Skeletal muscle satellite cell (primary cell): Measurements from ENCODE around the gene LRRC72.
"Not testable (repeated sequence)": the region's sequence is repeated elsewhere in the genome, so short reads cannot be mapped to it uniquely, and the experiment has no call there.

Experiments
- H3K27me3 ChIP-seq: 2 replicates; pipeline ENCODE4 v1.7.0; 2013; ENCODE audit warnings: low read length; ENCODE audit not compliant: control insufficient read depth, insufficient read depth
- H3K36me3 ChIP-seq: 2 replicates; pipeline ENCODE4 v1.7.0; 2013; ENCODE audit warnings: mild to moderate bottlenecking, control low read depth, low read length; ENCODE audit not compliant: insufficient read depth
- H3K4me1 ChIP-seq: 2 replicates; pipeline ENCODE4 v1.7.0; 2013; ENCODE audit warnings: low read length; ENCODE audit not compliant: control insufficient read depth, insufficient read depth
- H3K4me2 ChIP-seq: 2 replicates; pipeline ENCODE4 v1.7.0; 2013; ENCODE audit warnings: mild to moderate bottlenecking, low read length
- H3K4me3 ChIP-seq: 2 replicates; pipeline ENCODE4 v1.7.0; 2013; ENCODE audit warnings: low read length
- H3K9ac ChIP-seq: 2 replicates; pipeline ENCODE4 v1.7.0; 2013; ENCODE audit warnings: mild to moderate bottlenecking, low read depth, low read length, moderate library complexity
- H3K9me3 ChIP-seq: replicated peaks from 2 replicates; pipeline ENCODE4 v1.7.0; 2013; ENCODE audit warnings: mild to moderate bottlenecking, control low read depth, low read length

LRRC72 gene

DNA sequence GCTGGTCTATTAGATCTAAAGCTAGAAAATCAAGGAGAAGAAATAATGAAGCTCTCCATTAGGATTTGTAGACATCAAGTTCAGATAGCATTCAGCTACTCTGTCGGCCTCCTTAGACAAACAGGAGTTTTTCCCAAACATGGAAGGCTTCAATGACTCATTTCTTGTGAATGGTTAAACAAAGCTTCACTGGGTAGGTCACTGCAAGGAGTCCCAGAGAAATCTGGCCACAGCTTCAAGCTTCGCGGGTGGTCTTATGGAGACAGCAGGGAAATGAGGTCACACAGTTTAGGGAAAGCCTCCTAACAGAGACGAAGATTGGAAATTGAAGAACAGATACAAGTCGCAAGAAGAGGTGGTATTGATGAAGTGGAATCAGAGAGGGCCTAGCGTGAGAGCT is 22.6 kb upstream of the LRRC72 start:
- Histone ChIP-seq H3K9me3 (no peaks in the 10 kb centered on the region), H3K4me3 (no peak overlapping the region), H3K9ac (no peak overlapping the region), H3K4me2 (no peak overlapping the region), H3K4me1 (no peaks in the 10 kb centered on the region), H3K27me3 (no peaks in the 10 kb centered on the region), H3K36me3 (no peaks in the 10 kb centered on the region)

GRCh38 chr7:16506422-16506821 is 20.2 kb upstream of the LRRC72 start:
- H3K4me3 ChIP-seq, H3K9me3 ChIP-seq, H3K36me3 ChIP-seq, H3K27me3 ChIP-seq, H3K4me1 ChIP-seq, H3K4me2 ChIP-seq, H3K9ac ChIP-seq: not testable (repeated sequence)

DNA sequence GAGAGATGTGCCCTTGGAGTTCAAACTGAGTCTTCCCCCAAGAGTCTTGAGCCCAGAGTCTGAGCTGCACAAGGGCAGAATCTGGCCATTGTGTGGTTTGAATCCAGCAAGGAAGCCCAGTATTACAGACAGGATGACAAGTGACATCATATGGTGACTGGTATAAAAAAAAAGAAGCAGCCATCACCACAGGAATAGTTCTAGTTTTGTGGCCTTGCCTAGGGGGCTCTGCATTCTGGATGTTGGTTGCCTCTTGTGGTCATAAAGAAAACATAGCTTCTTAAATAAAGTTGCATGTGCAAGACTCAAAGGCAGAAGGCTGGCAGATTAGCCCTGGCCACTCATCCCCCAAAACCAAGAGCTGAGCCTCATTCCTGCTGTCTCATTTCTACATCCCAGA is 16.8 kb upstream of the LRRC72 start:
- H3K4me2 ChIP-seq = no peak overlapping the region
- H3K36me3 ChIP-seq = no peaks in the 10 kb centered on the region
- no peaks in the 10 kb centered on the region for H3K4me1 ChIP-seq
- no peaks in the 10 kb centered on the region for H3K27me3 ChIP-seq
- H3K4me3 ChIP-seq = no peak overlapping the region
- no peaks in the 10 kb centered on the region for H3K9me3 ChIP-seq
- no peak overlapping the region for H3K9ac ChIP-seq

GRCh38 chr7:16511314-16511713 is 15.3 kb upstream of the LRRC72 start:
- Histone ChIP-seq H3K4me1 (no peaks in the 10 kb centered on the region), H3K36me3 (no peaks in the 10 kb centered on the region), H3K9ac (no peak overlapping the region), H3K4me2 (no peak overlapping the region), H3K9me3 (no peaks in the 10 kb centered on the region), H3K4me3 (no peak overlapping the region), H3K27me3 (no peaks in the 10 kb centered on the region)

DNA sequence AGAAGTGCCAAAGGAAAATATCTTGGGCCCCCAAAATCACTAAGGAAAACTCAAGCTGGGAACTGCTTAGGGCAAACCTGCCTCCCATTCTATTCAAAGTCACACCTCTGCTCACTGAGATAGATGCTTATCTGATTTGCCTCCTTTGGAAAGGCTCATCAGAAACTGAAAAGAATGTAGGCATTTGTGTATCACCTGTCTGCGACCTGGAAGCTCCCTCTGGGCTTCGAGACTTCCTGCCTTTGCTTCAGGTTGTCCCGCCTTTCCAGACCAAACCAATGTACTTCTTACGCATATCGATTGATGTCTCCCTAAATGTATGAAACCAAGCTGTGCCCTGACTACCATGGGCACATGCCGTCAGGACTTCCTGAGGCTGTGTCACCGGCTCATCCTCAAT is 14.5 kb upstream of the LRRC72 start:
- Histone ChIP-seq H3K4me1 (no peaks in the 10 kb centered on the region), H3K9ac (no peak overlapping the region), H3K36me3 (no peaks in the 10 kb centered on the region), H3K4me2 (no peak overlapping the region), H3K4me3 (no peak overlapping the region), H3K9me3 (no peaks in the 10 kb centered on the region), H3K27me3 (no peaks in the 10 kb centered on the region)

GRCh38 chr7:16514271-16514670 is 12.4 kb upstream of the LRRC72 start:
- no peak overlapping the region for H3K9ac ChIP-seq
- no peaks in the 10 kb centered on the region for H3K36me3 ChIP-seq
- H3K4me1 ChIP-seq = no peaks in the 10 kb centered on the region
- no peaks in the 10 kb centered on the region for H3K9me3 ChIP-seq
- no peak overlapping the region for H3K4me3 ChIP-seq
- H3K4me2 ChIP-seq = no peak overlapping the region
- H3K27me3 ChIP-seq = no peaks in the 10 kb centered on the region

GRCh38 chr7:16514729-16515128 is 11.9 kb upstream of the LRRC72 start:
- Histone ChIP-seq H3K9me3 (no peaks in the 10 kb centered on the region), H3K27me3 (no peaks in the 10 kb centered on the region), H3K4me3 (no peak overlapping the region), H3K36me3 (no peaks in the 10 kb centered on the region), H3K4me1 (no peaks in the 10 kb centered on the region), H3K9ac (no peak overlapping the region), H3K4me2 (no peak overlapping the region)

DNA sequence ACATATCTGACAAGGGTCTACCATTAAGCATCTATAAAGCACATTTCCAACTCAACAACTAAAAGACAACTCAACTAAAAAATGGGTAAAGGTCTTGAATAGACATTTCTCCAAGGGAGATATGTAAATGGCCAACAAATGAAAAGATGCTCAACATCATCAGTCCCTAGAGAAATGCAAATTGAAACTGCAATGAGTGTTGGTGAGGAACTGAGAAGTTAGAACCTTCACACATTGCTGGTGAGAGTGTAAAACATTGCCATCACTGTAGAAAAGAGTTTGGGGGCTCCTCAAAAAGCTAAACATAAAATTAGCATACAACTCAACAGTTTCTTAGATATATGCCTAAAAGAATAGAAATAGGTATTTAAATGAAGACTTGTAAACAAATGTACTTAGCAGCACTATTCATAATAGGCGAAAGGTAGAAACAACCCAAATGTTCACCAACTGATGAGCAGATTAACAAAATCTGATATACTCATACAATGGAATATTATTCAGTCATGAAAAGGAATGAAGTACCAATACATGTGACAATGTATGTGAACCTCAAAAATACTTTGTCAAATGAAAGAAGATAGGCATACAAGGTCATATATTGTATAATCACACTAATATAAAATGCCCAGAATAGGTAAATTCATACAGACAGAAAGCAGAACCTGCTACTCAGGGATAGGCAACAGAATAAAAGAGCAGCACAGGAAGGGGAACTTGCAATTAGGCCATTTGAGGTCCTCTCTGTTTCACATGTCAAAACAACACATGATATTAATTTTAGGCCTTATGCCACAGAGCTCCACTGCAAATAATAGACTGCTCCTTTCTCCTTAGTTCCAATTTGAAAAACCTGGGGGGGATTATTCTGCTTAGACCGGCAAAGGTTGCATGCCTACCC is 10.6 kb upstream of the LRRC72 start:
- Histone ChIP-seq H3K36me3 (no peaks in the 10 kb centered on the region), H3K4me3 (no peak overlapping the region), H3K9me3 (no peaks in the 10 kb centered on the region), H3K27me3 (no peaks in the 10 kb centered on the region), H3K4me1 (no peaks in the 10 kb centered on the region), H3K4me2 (no peak overlapping the region), H3K9ac (no peak overlapping the region)

- not testable (repeated sequence) for H3K9ac ChIP-seq, H3K4me2 ChIP-seq, H3K4me1 ChIP-seq, H3K27me3 ChIP-seq, H3K9me3 ChIP-seq, H3K4me3 ChIP-seq, H3K36me3 ChIP-seq
Measured at GRCh38 chr7:16519985-16520384, 6.6 kb upstream of the LRRC72 start.

DNA sequence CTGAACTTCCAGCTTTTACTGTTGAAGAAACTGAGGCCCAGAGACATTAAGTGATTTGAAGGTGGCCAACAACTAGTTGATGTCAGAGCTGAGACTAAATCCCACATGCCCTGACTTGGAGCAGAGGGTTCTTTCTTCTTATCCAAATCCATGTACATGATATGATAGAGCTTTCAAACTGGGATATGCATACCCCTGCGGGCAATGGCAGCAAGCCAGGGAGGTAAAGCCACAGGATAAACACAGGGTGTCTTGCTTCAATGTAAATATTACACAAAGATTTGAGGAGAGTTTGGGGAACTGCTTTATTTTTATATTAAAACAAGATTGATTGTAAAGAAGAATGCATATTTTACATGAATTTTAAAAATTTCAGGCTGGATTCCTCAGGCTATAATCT is 2.3 kb upstream of the LRRC72 start:
- no peaks in the 10 kb centered on the region for H3K27me3 ChIP-seq
- no peak overlapping the region for H3K4me2 ChIP-seq
- H3K36me3 ChIP-seq = no peaks in the 10 kb centered on the region
- no peaks in the 10 kb centered on the region for H3K9me3 ChIP-seq
- H3K4me3 ChIP-seq = no peak overlapping the region
- H3K4me1 ChIP-seq = no peaks in the 10 kb centered on the region
- H3K9ac ChIP-seq = no peak overlapping the region

GRCh38 chr7:16528520-16528919 is 1.9 kb downstream of the LRRC72 start:
- H3K4me3 ChIP-seq = no peak overlapping the region
- H3K9me3 ChIP-seq = no peaks in the 10 kb centered on the region
- no peak overlapping the region for H3K4me2 ChIP-seq
- H3K9ac ChIP-seq = no peak overlapping the region
- H3K4me1 ChIP-seq = no peaks in the 10 kb centered on the region
- H3K36me3 ChIP-seq = no peaks in the 10 kb centered on the region
- H3K27me3 ChIP-seq = no peaks in the 10 kb centered on the region

- Histone ChIP-seq H3K9ac (no peak overlapping the region), H3K4me2 (no peak overlapping the region), H3K36me3 (no peaks in the 10 kb centered on the region), H3K4me1 (no peaks in the 10 kb centered on the region), H3K4me3 (no peak overlapping the region), H3K27me3 (no peaks in the 10 kb centered on the region), H3K9me3 (no peaks in the 10 kb centered on the region)
Measured at GRCh38 chr7:16529697-16530096, 3.1 kb downstream of the LRRC72 start.
